Measurements from ENCODE around the gene OAS2.

The OAS2 gene

DNA sequence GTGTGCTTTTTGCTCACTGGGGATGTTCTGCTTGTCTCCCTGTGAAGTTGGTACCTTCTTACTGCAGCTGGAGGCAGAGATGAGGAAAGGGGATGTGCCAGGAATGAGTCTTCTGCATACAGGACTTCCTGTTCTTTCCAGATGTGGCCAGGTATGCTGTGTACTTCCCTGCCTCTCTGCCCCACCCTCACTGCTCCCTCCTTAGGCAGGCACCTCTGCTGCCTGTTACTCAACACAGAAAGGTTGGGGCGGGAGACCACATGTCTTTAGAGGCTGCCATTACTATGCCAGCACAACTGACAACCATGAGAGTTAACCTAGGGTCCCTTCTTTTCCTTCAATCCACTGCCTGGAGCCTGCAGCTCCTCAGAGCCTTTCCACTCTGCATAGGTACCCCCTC lies 42.1 kb upstream of the OAS2 start:
- Histone ChIP-seq H3F3A (ENCODE audit: low read depth) (peaks cover 6% of the 10 kb centered on the region; the same call in 1 of the 2 replicates), H2AFZ (ENCODE audit: low read length) (no peak overlapping the region), H3K9me2 (replicated peaks; ENCODE audit: low read depth, low read length) (no peaks in the 10 kb centered on the region), H3K4me2 (ENCODE audit: low read depth, low read length, poor library complexity, severe bottlenecking) (no peak overlapping the region), H4K20me1 (ENCODE audit: insufficient read depth, low read length, poor library complexity, severe bottlenecking) (no peaks in the 10 kb centered on the region), H3K4me3 (ENCODE audit: low read length, poor library complexity, severe bottlenecking) (no peak overlapping the region), H3K36me3 (ENCODE audit: insufficient read depth, low read length) (no peaks in the 10 kb centered on the region), H3K27me3 (ENCODE audit: insufficient read depth, low read length, poor library complexity, severe bottlenecking) (no peaks in the 10 kb centered on the region), H3K9me3 (ENCODE audit: insufficient read depth, low read depth, low read length) (no peaks in the 10 kb centered on the region), H3K4me1 (ENCODE audit: insufficient read depth, low read length, poor library complexity, severe bottlenecking) (peaks cover 38% of the 10 kb centered on the region), H3K79me2 (ENCODE audit: insufficient read depth, low read length) (peaks cover 18% of the 10 kb centered on the region), H3K9ac (ENCODE audit: low read depth, low read length, poor library complexity, severe bottlenecking) (no peak overlapping the region)
- TF ChIP-seq EZH2phosphoT487 (IDR thresholded peaks at IDR 0.05; ENCODE audit: borderline replicate concordance) = no peak
- TF ChIP-seq, protein P1, sequence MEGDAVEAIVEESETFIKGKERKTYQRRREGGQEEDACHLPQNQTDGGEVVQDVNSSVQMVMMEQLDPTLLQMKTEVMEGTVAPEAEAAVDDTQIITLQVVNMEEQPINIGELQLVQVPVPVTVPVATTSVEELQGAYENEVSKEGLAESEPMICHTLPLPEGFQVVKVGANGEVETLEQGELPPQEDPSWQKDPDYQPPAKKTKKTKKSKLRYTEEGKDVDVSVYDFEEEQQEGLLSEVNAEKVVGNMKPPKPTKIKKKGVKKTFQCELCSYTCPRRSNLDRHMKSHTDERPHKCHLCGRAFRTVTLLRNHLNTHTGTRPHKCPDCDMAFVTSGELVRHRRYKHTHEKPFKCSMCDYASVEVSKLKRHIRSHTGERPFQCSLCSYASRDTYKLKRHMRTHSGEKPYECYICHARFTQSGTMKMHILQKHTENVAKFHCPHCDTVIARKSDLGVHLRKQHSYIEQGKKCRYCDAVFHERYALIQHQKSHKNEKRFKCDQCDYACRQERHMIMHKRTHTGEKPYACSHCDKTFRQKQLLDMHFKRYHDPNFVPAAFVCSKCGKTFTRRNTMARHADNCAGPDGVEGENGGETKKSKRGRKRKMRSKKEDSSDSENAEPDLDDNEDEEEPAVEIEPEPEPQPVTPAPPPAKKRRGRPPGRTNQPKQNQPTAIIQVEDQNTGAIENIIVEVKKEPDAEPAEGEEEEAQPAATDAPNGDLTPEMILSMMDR (conservative IDR thresholded peaks at IDR 0.05; ENCODE audit: low read length) = no peak

DNA sequence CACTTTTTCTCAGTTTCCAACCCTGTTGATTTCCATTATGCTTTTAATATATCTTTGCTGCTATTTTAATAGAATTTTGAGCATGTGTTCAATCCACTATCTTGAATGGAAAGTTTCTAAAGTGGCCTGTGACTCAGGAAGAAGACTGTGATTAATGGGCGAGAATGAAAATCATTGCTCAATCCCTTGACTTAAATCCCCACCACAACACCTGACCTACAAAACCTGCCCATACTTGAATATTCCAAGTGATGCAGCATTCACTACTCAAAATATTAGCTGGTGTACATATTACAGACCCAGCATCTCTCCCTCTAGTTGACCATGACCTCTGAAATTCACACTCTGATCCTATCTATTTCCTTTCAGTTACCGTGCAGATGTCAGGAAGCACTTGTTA lies 41.4 kb upstream of the OAS2 start:
- Histone ChIP-seq H3K36me3 (ENCODE audit: insufficient read depth, low read length) (no peaks in the 10 kb centered on the region; the same call in 1 of the 2 replicates), H4K20me1 (ENCODE audit: insufficient read depth, low read length, poor library complexity, severe bottlenecking) (no peaks in the 10 kb centered on the region), H2AFZ (ENCODE audit: low read length) (peak overlapping the region; percentile 35; the same call in 1 of the 2 replicates), H3K9me2 (replicated peaks; ENCODE audit: low read depth, low read length) (no peaks in the 10 kb centered on the region), H3F3A (ENCODE audit: low read depth) (peaks cover 6% of the 10 kb centered on the region; the same call in 1 of the 2 replicates), H3K79me2 (ENCODE audit: insufficient read depth, low read length) (peaks cover 23% of the 10 kb centered on the region), H3K4me2 (ENCODE audit: low read depth, low read length, poor library complexity, severe bottlenecking) (peak overlapping the region; percentile 94), H3K9ac (ENCODE audit: low read depth, low read length, poor library complexity, severe bottlenecking) (no peak overlapping the region), H3K4me3 (ENCODE audit: low read length, poor library complexity, severe bottlenecking) (no peak overlapping the region), H3K9me3 (ENCODE audit: insufficient read depth, low read depth, low read length) (no peaks in the 10 kb centered on the region), H3K27me3 (ENCODE audit: insufficient read depth, low read length, poor library complexity, severe bottlenecking) (no peaks in the 10 kb centered on the region), H3K4me1 (ENCODE audit: insufficient read depth, low read length, poor library complexity, severe bottlenecking) (peaks cover 38% of the 10 kb centered on the region)
- TF ChIP-seq EZH2phosphoT487 (IDR thresholded peaks at IDR 0.05; ENCODE audit: borderline replicate concordance) = no peak
- TF ChIP-seq, protein P1 (conservative IDR thresholded peaks at IDR 0.05; ENCODE audit: low read length) = no peak

DNA sequence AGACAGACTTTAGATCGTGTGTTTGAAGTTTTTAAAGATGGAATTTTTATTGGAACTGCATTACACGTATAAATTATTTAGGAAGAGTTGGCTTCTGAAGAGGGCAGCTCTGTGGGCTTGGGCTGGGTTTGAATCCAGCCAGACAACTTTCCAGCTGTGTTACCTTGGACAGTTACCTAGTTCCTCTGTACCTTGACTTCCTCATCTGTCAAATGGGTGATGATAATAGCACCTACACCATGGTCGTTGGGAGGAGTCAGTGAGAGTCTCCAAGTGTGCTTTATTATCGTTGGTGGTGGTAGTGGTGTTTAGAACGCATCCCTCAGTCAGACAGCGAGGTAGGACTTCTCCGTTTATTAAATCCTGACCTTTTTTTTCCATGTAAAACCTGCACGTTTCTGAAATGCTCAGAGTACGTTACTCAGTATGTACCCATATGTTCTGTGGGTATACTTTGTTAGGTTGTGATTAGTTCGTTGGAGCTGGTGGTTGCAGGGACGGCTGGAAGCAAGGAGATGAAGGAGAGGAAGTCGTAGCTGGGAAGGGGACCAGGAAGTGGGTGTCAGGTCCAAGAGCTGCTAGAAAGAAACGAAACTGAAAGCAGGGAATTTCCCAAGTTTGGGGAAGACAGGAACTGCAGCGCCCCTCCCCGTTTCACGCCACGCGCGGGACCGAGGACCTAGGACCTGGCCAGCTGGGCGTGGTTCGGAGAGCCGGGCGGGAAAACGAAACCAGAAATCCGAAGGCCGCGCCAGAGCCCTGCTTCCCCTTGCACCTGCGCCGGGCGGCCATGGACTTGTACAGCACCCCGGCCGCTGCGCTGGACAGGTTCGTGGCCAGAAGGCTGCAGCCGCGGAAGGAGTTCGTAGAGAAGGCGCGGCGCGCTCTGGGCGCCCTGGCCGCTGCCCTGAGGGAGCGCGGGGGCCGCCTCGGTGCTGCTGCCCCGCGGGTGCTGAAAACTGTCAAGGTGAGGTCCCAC lies 40.3 kb upstream of the OAS2 start, which contains the start of gene OAS3:
Gene OAS3, plus strand, starts transcription at position 734 of the 979 bp plus-strand sequence. Its CDS starts 57 bp downstream, at position 791.
- Histone ChIP-seq H3F3A (ENCODE audit: low read depth) (peaks cover 6% of the 10 kb centered on the region; the same call in 1 of the 2 replicates), H3K36me3 (ENCODE audit: insufficient read depth, low read length) (no peaks in the 10 kb centered on the region; the same call in 1 of the 2 replicates), H3K79me2 (ENCODE audit: insufficient read depth, low read length) (peaks cover 23% of the 10 kb centered on the region), H3K4me3 (ENCODE audit: low read length, poor library complexity, severe bottlenecking) (peak within 1 kb of the TSS; percentile 83), H3K9me3 (ENCODE audit: insufficient read depth, low read depth, low read length) (no peaks in the 10 kb centered on the region), H4K20me1 (ENCODE audit: insufficient read depth, low read length, poor library complexity, severe bottlenecking) (no peaks in the 10 kb centered on the region), H3K4me2 (ENCODE audit: low read depth, low read length, poor library complexity, severe bottlenecking) (peak within 1 kb of the TSS; percentile 94), H2AFZ (ENCODE audit: low read length) (peak within 1 kb of the TSS; percentile 95), H3K27me3 (ENCODE audit: insufficient read depth, low read length, poor library complexity, severe bottlenecking) (no peaks in the 10 kb centered on the region), H3K9ac (ENCODE audit: low read depth, low read length, poor library complexity, severe bottlenecking) (peak within 1 kb of the TSS; percentile 88), H3K4me1 (ENCODE audit: insufficient read depth, low read length, poor library complexity, severe bottlenecking) (peaks cover 38% of the 10 kb centered on the region), H3K9me2 (replicated peaks; ENCODE audit: low read depth, low read length) (no peaks in the 10 kb centered on the region)
- TF ChIP-seq EZH2phosphoT487 (IDR thresholded peaks at IDR 0.05; ENCODE audit: borderline replicate concordance) = no peak
- TF ChIP-seq, protein P1 (conservative IDR thresholded peaks at IDR 0.05; ENCODE audit: low read length) = no peak
